Astrocyte (in vitro differentiated cells and primary cell): ENCODE results near the gene ATXN1. TPM values are rescaled to one million over a fixed set of nuclear protein-coding genes. Genes with fewer than 3 reads are reported as not detected.

Experiments
- DNase-seq: peaks from one replicate; pipeline ENCODE4 v3.0.0-alpha.2; 2010; ENCODE audit warnings: low read depth
- FAIRE-seq: peaks from 2 replicates; lab custom pipeline; 2011; peaks lifted over from hg19 to GRCh38; lab: Jason Lieb, UNC
- H2AFZ ChIP-seq: 2 replicates; pipeline ENCODE4 v1.6.0; 2012; ENCODE audit warnings: low read depth, low read length, inconsistent platforms
- H3K27ac ChIP-seq: 2 replicates; pipeline ENCODE4 v1.5.1; 2011; ENCODE audit warnings: low read depth, low read length, inconsistent platforms
- H3K27me3 ChIP-seq: 2 replicates; pipeline ENCODE4 v1.6.0; 2011; ENCODE audit warnings: low read length, inconsistent platforms; ENCODE audit not compliant: insufficient read depth
- H3K36me3 ChIP-seq: 2 replicates; pipeline ENCODE4 v1.5.1; 2011; ENCODE audit warnings: low read length, inconsistent platforms; ENCODE audit not compliant: insufficient read depth
- H3K4me1 ChIP-seq: 2 replicates; pipeline ENCODE4 v1.5.1; 2011; ENCODE audit warnings: low read length, inconsistent platforms; ENCODE audit not compliant: insufficient read depth
- H3K4me2 ChIP-seq: 2 replicates; pipeline ENCODE4 v1.6.0; 2012; ENCODE audit warnings: low read length, inconsistent platforms
- H3K4me3 ChIP-seq: 2 replicates; pipeline ENCODE4 v1.5.1; 2011; ENCODE audit warnings: low read depth, mild to moderate bottlenecking, low read length, inconsistent platforms; ENCODE audit not compliant: insufficient read depth
- H3K79me2 ChIP-seq: 2 replicates; pipeline ENCODE4 v1.6.0; 2012; ENCODE audit warnings: mild to moderate bottlenecking, low read length, inconsistent platforms; ENCODE audit not compliant: insufficient read depth
- H3K9ac ChIP-seq: 2 replicates; pipeline ENCODE4 v1.6.0; 2012; ENCODE audit warnings: mild to moderate bottlenecking, low read length, inconsistent platforms
- H3K9me3 ChIP-seq: 2 replicates; pipeline ENCODE4 v1.5.1; 2012; ENCODE audit warnings: low read depth, mild to moderate bottlenecking, low read length, inconsistent platforms; ENCODE audit not compliant: insufficient read depth
- H4K20me1 ChIP-seq: 2 replicates; pipeline ENCODE4 v1.6.0; 2012; ENCODE audit warnings: low read length, inconsistent platforms; ENCODE audit not compliant: insufficient read depth
- H3K27ac Mint-ChIP-seq: one replicate; pipeline ENCODE4 v1.8.0; 2021; ENCODE audit warnings: mild to moderate bottlenecking, mixed read lengths; ENCODE audit not compliant: unreplicated experiment
- H3K27me3 Mint-ChIP-seq: one replicate; pipeline ENCODE4 v1.8.0; 2021; ENCODE audit warnings: low read depth, mixed read lengths; ENCODE audit not compliant: unreplicated experiment
- H3K36me3 Mint-ChIP-seq: one replicate; pipeline ENCODE4 v1.8.0; 2021; ENCODE audit warnings: low read depth, mixed read lengths; ENCODE audit not compliant: unreplicated experiment
- H3K4me1 Mint-ChIP-seq: one replicate; pipeline ENCODE4 v1.8.0; 2021; ENCODE audit warnings: low read depth, mixed read lengths; ENCODE audit not compliant: unreplicated experiment
- H3K4me3 Mint-ChIP-seq: one replicate; pipeline ENCODE4 v1.8.0; 2021; ENCODE audit warnings: mild to moderate bottlenecking, moderate library complexity, mixed read lengths; ENCODE audit not compliant: unreplicated experiment
- H3K9me3 Mint-ChIP-seq: one replicate; pipeline ENCODE4 v1.8.0; 2021; ENCODE audit warnings: mild to moderate bottlenecking, mixed read lengths; ENCODE audit not compliant: unreplicated experiment
- CTCF ChIP-seq: IDR thresholded peaks from 2 replicates; pipeline ENCODE4 v1.5.1; 2011; ENCODE audit warnings: low read depth, mild to moderate bottlenecking, inconsistent platforms, low read length, moderate library complexity; ENCODE audit not compliant: insufficient read depth
- EZH2 ChIP-seq: IDR thresholded peaks from 2 replicates; pipeline ENCODE4 v1.6.1; 2012; ENCODE audit warnings: mild to moderate bottlenecking, low read length, inconsistent platforms; ENCODE audit not compliant: insufficient read depth
- total RNA-seq: library from RNA; stranded (reverse); gene quantifications from 2 replicates; pipeline ENCODE4 v1.2.1, GENCODE V29; 2021

The ATXN1 gene
- total RNA-seq, 1 donor from 2014 or later: 70.9 TPM

GRCh38 chr6:16673011-16673797 lies 88.1 kb downstream of the ATXN1 start:
- Histone ChIP-seq H3K27ac (no peak overlapping the region), H4K20me1 (no peaks in the 10 kb centered on the region), H3K4me2 (no peak overlapping the region), H3K4me3 (no peak overlapping the region), H3K9ac (no peak overlapping the region), H3K36me3 (no peaks in the 10 kb centered on the region), H2AFZ (no peak overlapping the region), H3K79me2 (peaks cover 76% of the 10 kb centered on the region), H3K4me1 (peaks cover 45% of the 10 kb centered on the region), H3K9me3 (no peaks in the 10 kb centered on the region), H3K27me3 (no peaks in the 10 kb centered on the region)
- no peaks in the 10 kb centered on the region for H3K9me3 Mint-ChIP-seq
- H3K27me3 Mint-ChIP-seq: no peaks in the 10 kb centered on the region
- TF ChIP-seq EZH2 (no peak), CTCF (no peak)
- DNase-seq (no peak), FAIRE-seq (no peak)
- peak overlapping the region; percentile 64 for H3K27ac Mint-ChIP-seq
- peaks cover 48% of the 10 kb centered on the region for H3K4me1 Mint-ChIP-seq
- no peaks in the 10 kb centered on the region for H3K36me3 Mint-ChIP-seq
- H3K4me3 Mint-ChIP-seq: no peak overlapping the region

DNA sequence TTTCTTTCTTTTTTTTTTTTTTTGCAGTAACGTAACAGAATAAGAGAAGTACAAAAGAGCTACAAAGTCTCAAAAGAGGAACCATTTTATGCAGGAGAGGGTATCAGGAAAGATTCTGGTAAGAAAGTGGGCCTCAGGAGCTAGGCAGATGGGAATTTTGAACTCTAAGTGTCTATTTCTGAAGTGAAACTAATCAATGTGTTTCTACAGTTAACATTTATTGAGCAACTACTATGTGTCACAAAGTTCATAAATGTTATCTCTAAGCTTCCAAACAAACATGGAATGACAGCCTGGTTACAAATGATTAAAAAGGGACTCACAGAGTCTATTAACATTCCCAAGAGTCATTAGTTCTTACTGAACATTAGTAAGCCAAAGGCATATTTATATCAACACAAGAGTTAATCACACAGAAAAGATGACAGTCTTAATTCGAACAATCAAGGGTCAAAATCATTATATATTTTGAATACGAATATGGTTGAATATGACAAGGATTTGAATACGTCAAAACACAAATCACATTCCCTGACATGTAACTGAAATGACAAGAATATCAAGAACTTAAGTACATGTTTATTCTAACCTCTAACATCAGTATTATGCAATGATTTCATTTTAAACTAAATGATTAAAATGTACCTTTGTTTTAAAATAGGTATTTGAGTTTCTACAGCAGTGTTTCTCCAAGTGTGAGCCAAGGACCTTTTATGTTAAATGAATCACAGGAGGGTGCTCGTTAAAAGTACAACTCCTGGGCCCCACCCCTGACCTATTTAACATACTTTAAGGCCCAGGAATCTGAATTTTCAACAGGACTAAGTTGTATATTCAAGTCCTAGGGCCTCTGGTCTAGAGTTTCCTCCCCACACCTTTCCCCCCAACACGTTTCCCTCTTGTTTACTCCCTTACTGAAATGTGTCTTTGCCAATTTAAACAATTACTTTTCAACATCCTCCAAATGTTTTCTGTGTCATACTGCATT lies 89.7 kb downstream of the ATXN1 start:
- Mint-ChIP-seq H3K4me3 (no peak overlapping the region), H3K4me1 (peaks cover 54% of the 10 kb centered on the region), H3K27me3 (no peaks in the 10 kb centered on the region), H3K9me3 (no peaks in the 10 kb centered on the region), H3K27ac (no peak overlapping the region), H3K36me3 (no peaks in the 10 kb centered on the region)
- Histone ChIP-seq H4K20me1 (peaks cover 9% of the 10 kb centered on the region), H3K9ac (no peak overlapping the region), H3K27ac (no peak overlapping the region), H3K4me1 (peaks cover 36% of the 10 kb centered on the region), H3K9me3 (no peaks in the 10 kb centered on the region), H2AFZ (no peak overlapping the region), H3K79me2 (peaks cover 78% of the 10 kb centered on the region), H3K27me3 (no peaks in the 10 kb centered on the region), H3K4me3 (no peak overlapping the region), H3K4me2 (peak overlapping the region; percentile 8), H3K36me3 (no peaks in the 10 kb centered on the region)
- no peak for TF ChIP-seq EZH2
- TF ChIP-seq CTCF: no peak
- DNase-seq (no peak), FAIRE-seq (no peak)
